Panc1 (cell line): ENCODE results near the gene ITGAX. TPM values are rescaled to one million over a fixed set of nuclear protein-coding genes. Genes with fewer than 3 reads are reported as not detected.

Experiments used
- ATAC-seq: fragments of 200-7000 bp; cut with Tn5 transposase; 2 replicates; pipeline ENCODE4 v1.9.1; 2020; ENCODE audit warnings: mild to moderate bottlenecking, moderate library complexity
- BruUV-seq: library from RNA; stranded (reverse); fragments of 400-500 nt; replicated peaks from 2 replicates; lab custom pipeline; 2021; lab: Mats Ljungman, UMichigan
- CTCF ChIA-PET: fragments of 300-600 bp; sonication (Branson Sonifier 250); formaldehyde crosslinking; loops from one replicate; lab custom pipeline; 2022; ENCODE audit warnings: antibody characterized with exemption; lab: Charles Lee
- POLR2A ChIA-PET: fragments of 300-600 bp; sonication (Branson Sonifier 250); formaldehyde crosslinking; loops from one replicate; lab custom pipeline; 2022; ENCODE audit warnings: antibody characterized with exemption; lab: Charles Lee
- DNase-seq: peaks from one replicate; pipeline ENCODE4 v3.0.0-alpha.2; 2010; ENCODE audit warnings: low read depth, low spot score
- H3K27ac ChIP-seq: 2 replicates; pipeline ENCODE4 v1.5.1; 2011; ENCODE audit warnings: mild to moderate bottlenecking, low read length, inconsistent platforms
- H3K27me3 ChIP-seq: fragments of 200-500 bp; sonication (Bioruptor generic); 2 replicates; pipeline ENCODE4 v1.6.0; 2014; ENCODE audit warnings: low read length, inconsistent platforms; ENCODE audit not compliant: control insufficient read depth, insufficient read depth
- H3K36me3 ChIP-seq: fragments of 200-500 bp; sonication (Bioruptor generic); 2 replicates; pipeline ENCODE4 v1.5.1; 2014; ENCODE audit warnings: inconsistent platforms, mild to moderate bottlenecking, low read length, moderate library complexity; ENCODE audit not compliant: control insufficient read depth, insufficient read depth
- H3K4me1 ChIP-seq: 2 replicates; pipeline ENCODE4 v1.5.1; 2011; ENCODE audit warnings: inconsistent platforms, mild to moderate bottlenecking, low read length, moderate library complexity; ENCODE audit not compliant: control insufficient read depth, insufficient read depth
- H3K4me3 ChIP-seq, 2 experiments: 2 replicates each; pipeline ENCODE4 v1.5.1; 2011 to 2012; ENCODE audit warnings: low read depth in 2 of 2, low read length in 2 of 2, mild to moderate bottlenecking in 2 of 2, inconsistent platforms in 1 of 2, moderate library complexity in 1 of 2
- H3K9me3 ChIP-seq: fragments of 200-500 bp; sonication (Bioruptor generic); 2 replicates; pipeline ENCODE4 v1.5.1; 2014; ENCODE audit warnings: low read depth, mild to moderate bottlenecking, inconsistent platforms, low read length, moderate library complexity; ENCODE audit not compliant: control insufficient read depth, insufficient read depth
- CTCF ChIP-seq: fragments of 450-650 bp; IDR thresholded peaks from 2 replicates; pipeline ENCODE4 v1.5.1; 2017; ENCODE audit warnings: mild to moderate bottlenecking
- POLR2AphosphoS5 ChIP-seq: IDR thresholded peaks from 2 replicates; pipeline ENCODE4 v1.6.1; 2012; ENCODE audit warnings: mild to moderate bottlenecking, low read depth, low read length, moderate library complexity
- REST ChIP-seq, 2 experiments: IDR thresholded peaks; 2 replicates each; pipeline ENCODE4 v1.6.1; 2011 to 2012; ENCODE audit warnings: low read depth in 2 of 2, control low read depth in 1 of 2, low read length in 1 of 2, mild to moderate bottlenecking in 1 of 2, moderate library complexity in 1 of 2; ENCODE audit not compliant: insufficient read depth in 1 of 2
- SIN3A ChIP-seq: IDR thresholded peaks from 2 replicates; pipeline ENCODE4 v1.6.1; 2012; ENCODE audit warnings: low read depth, mild to moderate bottlenecking, low read length, moderate library complexity, borderline replicate concordance; ENCODE audit not compliant: insufficient read depth
- TCF7L2 ChIP-seq: IDR thresholded peaks from 2 replicates; pipeline ENCODE4 v1.6.1; 2011; ENCODE audit warnings: mild to moderate bottlenecking, low read depth, low read length, inconsistent platforms
- in situ Hi-C: cut with HindIII; loops from 2 replicates; pipeline ENCODE4 v1.10.0; 2016; ENCODE audit warnings: low sequenced_read_pairs, low pct_unique_long_range_greater_than_20kb
- intact Hi-C: fragments of 100-400 bp; cut with micrococcal nuclease; formaldehyde crosslinking; loops from one replicate; pipeline ENCODE4 v1.10.0; 2022; ENCODE audit not compliant: unreplicated experiment
- total RNA-seq: library from RNA; stranded (reverse); gene quantifications from one replicate; pipeline ENCODE4 v1.2.1, GENCODE V29; 2021; ENCODE audit not compliant: unreplicated experiment

Gene ITGAX
- total RNA-seq, 1 experiment from 2014 or later = 0.49 TPM

DNA sequence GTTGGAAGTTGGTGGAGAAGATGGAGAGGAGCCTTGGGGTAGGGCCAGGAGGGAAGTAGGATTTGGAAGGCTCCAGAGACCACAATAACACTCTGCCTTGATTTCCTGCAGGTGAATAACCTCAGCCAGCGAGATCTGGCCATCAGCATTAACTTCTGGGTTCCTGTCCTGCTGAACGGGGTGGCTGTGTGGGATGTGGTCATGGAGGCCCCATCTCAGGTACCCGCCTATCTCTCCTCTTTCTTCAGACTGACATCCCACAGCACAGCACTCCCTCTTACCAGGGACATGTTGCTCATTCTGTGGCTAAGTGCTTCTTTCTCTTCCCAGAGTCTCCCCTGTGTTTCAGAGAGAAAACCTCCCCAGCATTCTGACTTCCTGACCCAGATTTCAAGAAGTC is 68.3 kb downstream of the ITGAX start:
- no peaks in the 10 kb centered on the region for H3K9me3 ChIP-seq
- H3K4me3 ChIP-seq = no peak overlapping the region
- in situ Hi-C loops = no loop called here
- no peaks in the 10 kb centered on the region for H3K27me3 ChIP-seq
- ATAC-seq (no peak), DNase-seq (no peak)
- ChIA-PET CTCF (no interaction called here), POLR2A (no interaction called here)
- no peaks in the 10 kb centered on the region for H3K36me3 ChIP-seq
- no peaks in the 10 kb centered on the region for H3K4me1 ChIP-seq
- no peak overlapping the region for H3K27ac ChIP-seq
- intact Hi-C loops = no loop called here
- TF ChIP-seq SIN3A (no peak), CTCF (no peak), TCF7L2 (no peak), REST (IDR thresholded peaks at IDR 0.05; ENCODE audit: insufficient read depth in 1 of 2, low read depth in 2 of 2, low read length in 1 of 2) (no peak), POLR2AphosphoS5 (no peak)
- BruUV-seq = no TSS peak

DNA sequence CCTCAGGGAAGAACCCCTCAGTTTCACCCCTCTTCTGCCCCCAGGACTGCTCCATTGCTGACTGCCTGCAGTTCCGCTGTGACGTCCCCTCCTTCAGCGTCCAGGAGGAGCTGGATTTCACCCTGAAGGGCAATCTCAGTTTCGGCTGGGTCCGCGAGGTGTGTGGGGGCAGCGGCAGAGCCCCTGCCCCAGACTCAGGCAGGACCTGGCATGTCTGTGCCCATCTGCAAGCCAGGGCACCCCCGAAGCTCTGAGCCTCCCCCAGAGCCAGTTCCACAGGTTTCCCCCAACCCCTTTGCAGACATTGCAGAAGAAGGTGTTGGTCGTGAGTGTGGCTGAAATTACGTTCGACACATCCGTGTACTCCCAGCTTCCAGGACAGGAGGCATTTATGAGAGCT is 68.8 kb downstream of the ITGAX start:
- Histone ChIP-seq H3K9me3 (no peaks in the 10 kb centered on the region), H3K4me1 (no peaks in the 10 kb centered on the region), H3K27ac (no peak overlapping the region), H3K36me3 (no peaks in the 10 kb centered on the region), H3K27me3 (no peaks in the 10 kb centered on the region), H3K4me3 (no peak overlapping the region)
- CTCF ChIA-PET = interaction anchor here (0.7 kb wide), 1 partner anchor 243 kb away, joined by 4 read pairs; no protein-coding TSS in a partner anchor
- no TSS peak for BruUV-seq
- DNase-seq (no peak), ATAC-seq (no peak)
- POLR2A ChIA-PET = no interaction called here
- in situ Hi-C loops (no loop called here), intact Hi-C loops (no loop called here)
- TF ChIP-seq TCF7L2 (no peak), CTCF (no peak), POLR2AphosphoS5 (no peak), REST (IDR thresholded peaks at IDR 0.05; ENCODE audit: insufficient read depth in 1 of 2, low read depth in 2 of 2, low read length in 1 of 2) (no peak), SIN3A (no peak)
